GM19324 (cell line): Measurements from ENCODE around the gene BARHL2.

Experiments
- ATAC-seq: cut with Tn5 transposase; IDR thresholded peaks from one replicate; pipeline ENCODE4 v1.9.1; 2021; ENCODE audit warnings: mild to moderate bottlenecking, moderate library complexity; ENCODE audit not compliant: unreplicated experiment, low FRiP score

BARHL2 gene

GRCh38 chr1:90716552-90717355, at the start of gene BARHL2:
TSS of gene BARHL2 (minus strand) at chr1:90717302. CDS start at chr1:90717195, 107 bp downstream.
- ATAC-seq, result no peak

- ATAC-seq, result no peak
Measured at GRCh38 chr1:90763930-90764329, 46.8 kb upstream of the BARHL2 start.

- no peak for ATAC-seq
Measured at GRCh38 chr1:90763506-90763905, 46.4 kb upstream of the BARHL2 start.

GRCh38 chr1:90761781-90762589, 44.9 kb upstream of the BARHL2 start:
- ATAC-seq, result no peak

GRCh38 chr1:90761156-90761555, 44.1 kb upstream of the BARHL2 start:
- no peak for ATAC-seq

- no peak for ATAC-seq
Measured at GRCh38 chr1:90753556-90753955, 36.5 kb upstream of the BARHL2 start.

DNA sequence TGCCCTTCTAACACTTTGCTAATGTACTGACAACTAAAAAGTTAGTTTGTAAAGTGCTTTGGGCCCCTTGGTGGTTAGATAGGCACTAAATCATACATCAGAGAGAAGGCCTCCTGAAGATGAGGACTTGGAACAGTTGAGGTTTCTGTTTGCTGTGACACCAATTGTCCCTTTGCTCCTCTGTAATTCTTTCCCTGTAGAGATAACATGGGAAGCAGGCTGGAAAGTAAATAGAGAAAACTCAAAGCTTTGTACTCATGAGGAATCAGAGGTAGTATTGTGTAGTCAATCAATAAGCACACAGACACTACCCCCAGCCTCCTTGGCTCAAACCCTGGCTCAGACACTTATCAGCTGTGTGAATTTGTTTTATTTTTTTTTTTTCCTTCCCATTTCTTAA, 31.6 kb upstream of the BARHL2 start:
- ATAC-seq, result no peak

- ATAC-seq, result no peak
Measured at GRCh38 chr1:90746857-90747256, 29.8 kb upstream of the BARHL2 start.

DNA sequence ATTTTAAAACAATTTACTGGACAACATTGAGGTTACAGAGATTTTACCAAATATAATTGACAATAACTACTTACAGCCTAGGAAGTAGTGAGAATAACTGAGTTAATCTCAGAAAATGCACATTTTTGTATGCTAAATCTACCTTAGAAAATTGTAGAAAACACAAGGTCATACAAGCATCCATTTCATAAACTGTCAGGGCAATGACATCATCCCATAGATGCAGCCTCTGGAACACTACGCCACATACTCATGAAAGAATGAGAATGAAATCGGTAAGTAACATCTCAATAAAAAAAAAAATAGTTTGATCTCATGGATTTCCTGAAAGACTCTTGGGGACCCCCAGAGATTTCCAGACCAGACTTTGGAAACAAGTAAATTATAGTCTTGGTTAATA, 28.9 kb upstream of the BARHL2 start:
- no peak for ATAC-seq

GRCh38 chr1:90732136-90732535, 15.0 kb upstream of the BARHL2 start:
- no peak for ATAC-seq

- no peak for ATAC-seq
Measured at GRCh38 chr1:90731382-90732050, 14.4 kb upstream of the BARHL2 start.

GRCh38 chr1:90730243-90731022, 13.3 kb upstream of the BARHL2 start:
- ATAC-seq, result no peak

- ATAC-seq, result no peak
Measured at GRCh38 chr1:90729504-90730242, 12.6 kb upstream of the BARHL2 start.

GRCh38 chr1:90728502-90729287, 11.6 kb upstream of the BARHL2 start:
- no peak for ATAC-seq

- no peak for ATAC-seq
Measured at GRCh38 chr1:90727917-90728501, 10.9 kb upstream of the BARHL2 start.

GRCh38 chr1:90726986-90727480, 9.9 kb upstream of the BARHL2 start:
- ATAC-seq, result no peak

DNA sequence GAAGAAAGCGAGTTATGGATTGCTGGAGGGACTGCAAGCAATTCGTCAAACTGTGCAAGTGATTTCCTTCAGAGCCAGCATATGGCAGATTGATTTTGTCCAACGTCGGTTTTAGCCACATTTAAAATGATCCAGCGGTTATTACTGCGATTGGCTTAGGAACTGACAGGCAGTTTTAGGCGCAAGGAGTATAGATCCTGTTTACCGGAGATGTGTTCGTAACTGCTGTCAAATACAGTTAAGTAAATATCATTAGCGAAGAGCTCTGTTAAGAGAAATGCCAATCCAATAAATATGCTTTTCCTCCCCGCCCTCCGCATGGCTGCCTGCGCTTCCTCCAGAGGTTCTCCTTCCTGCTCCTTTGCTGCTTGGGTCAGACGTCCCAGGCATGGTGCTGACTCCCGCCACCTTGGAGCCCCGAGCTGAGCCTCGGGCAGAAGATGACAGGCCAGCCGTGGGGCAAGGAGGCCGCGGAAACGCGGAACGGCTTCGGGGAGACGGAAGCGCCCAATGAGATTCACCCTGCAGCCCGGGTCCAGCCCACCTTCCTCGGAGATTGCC, 9.4 kb upstream of the BARHL2 start:
- ATAC-seq, result no peak
